H54 (cell line): ENCODE results near the gene SRPRA.
"Not testable (repeated sequence)": the region's sequence is repeated elsewhere in the genome, so short reads cannot be mapped to it uniquely, and the experiment has no call there.

Experiments
- DNase-seq: peaks from one replicate; pipeline ENCODE4 v3.0.0; 2011; ENCODE audit warnings: low spot score, mixed read lengths; ENCODE audit not compliant: insufficient read length
- FAIRE-seq: peaks from 3 replicates; lab custom pipeline; 2011; peaks lifted over from hg19 to GRCh38; lab: Jason Lieb, UNC
- POLR2A ChIP-seq: IDR thresholded peaks from 2 replicates; pipeline ENCODE4 v1.6.1; 2011; ENCODE audit warnings: low read depth, mild to moderate bottlenecking, low read length

Gene SRPRA

GRCh38 chr11:126268708-126269579 is at the start of gene SRPRA, which contains the start of gene FOXRED1:
Gene SRPRA (minus strand): TSS chr11:126268895. CDS start chr11:126268804, 91 bp downstream.
Gene FOXRED1 (plus strand): TSS chr11:126269154. CDS start chr11:126269207, 53 bp downstream.
- peak; percentile 71 for TF ChIP-seq POLR2A
- FAIRE-seq (no peak), DNase-seq (peak; percentile 93)

GRCh38 chr11:126317756-126318573 is 49.3 kb upstream of the SRPRA start:
- FAIRE-seq, result peak; percentile 68
- no peak for DNase-seq
- TF ChIP-seq POLR2A, result no peak

GRCh38 chr11:126317432-126317755 is 48.7 kb upstream of the SRPRA start:
- no peak for TF ChIP-seq POLR2A
- DNase-seq, result no peak
- no peak for FAIRE-seq

GRCh38 chr11:126313826-126314225 is 45.1 kb upstream of the SRPRA start:
- TF ChIP-seq POLR2A, result no peak
- FAIRE-seq (no peak), DNase-seq (no peak)

GRCh38 chr11:126312961-126313360 is 44.3 kb upstream of the SRPRA start:
- no peak for FAIRE-seq
- no peak for TF ChIP-seq POLR2A
- no peak for DNase-seq

- DNase-seq (no peak), FAIRE-seq (no peak)
Observed at GRCh38 chr11:126311401-126312291, 43.0 kb upstream of the SRPRA start.

GRCh38 chr11:126310992-126311310 is 42.3 kb upstream of the SRPRA start:
- no peak for FAIRE-seq
- DNase-seq, result no peak
- TF ChIP-seq POLR2A, result no peak

More at GRCh38 chr11:126311401-126312291, 43.0 kb upstream of the SRPRA start:
- TF ChIP-seq POLR2A, result no peak

GRCh38 chr11:126310200-126310991 is 41.7 kb upstream of the SRPRA start:
- DNase-seq (peak; percentile 49), FAIRE-seq (peak; percentile 41)
- no peak for TF ChIP-seq POLR2A

GRCh38 chr11:126308771-126309170 is 40.1 kb upstream of the SRPRA start:
- not testable (repeated sequence) for FAIRE-seq, DNase-seq

- no peak for DNase-seq
- no peak for FAIRE-seq
- TF ChIP-seq POLR2A, result no peak
Observed at GRCh38 chr11:126308271-126308671, 39.6 kb upstream of the SRPRA start.

GRCh38 chr11:126307706-126308105 is 39.0 kb upstream of the SRPRA start:
- no peak for TF ChIP-seq POLR2A
- DNase-seq (no peak), FAIRE-seq (no peak)

GRCh38 chr11:126305699-126306098 is 37.0 kb upstream of the SRPRA start:
- FAIRE-seq (no peak), DNase-seq (no peak)
- TF ChIP-seq POLR2A, result no peak
